ENCODE measurements around the gene WDR89.
"Not testable (repeated sequence)": the region's sequence is repeated elsewhere in the genome, so short reads cannot be mapped to it uniquely, and the experiment has no call there.

The WDR89 gene

DNA sequence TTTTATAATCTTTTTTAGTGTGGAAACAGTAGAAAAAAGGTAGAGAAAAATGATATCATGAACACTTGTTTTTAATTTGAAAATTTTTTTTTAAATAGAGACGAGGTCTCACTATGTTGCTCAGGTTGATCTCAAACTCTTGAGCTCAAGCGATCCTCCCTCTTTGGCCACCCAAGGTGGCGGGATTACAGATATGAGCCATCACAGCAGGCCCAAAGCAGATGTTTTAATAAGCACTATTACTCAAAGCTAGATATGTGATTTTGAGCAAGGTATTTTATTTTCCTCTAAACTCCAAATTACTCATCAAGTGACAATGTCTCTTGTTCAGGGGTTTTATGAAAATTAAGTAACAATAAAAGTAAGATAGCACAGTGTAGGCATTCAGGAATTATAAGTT, 10.7 kb upstream of the WDR89 start:
- no peak for DNase-seq (ENCODE audit: low read depth)

DNA sequence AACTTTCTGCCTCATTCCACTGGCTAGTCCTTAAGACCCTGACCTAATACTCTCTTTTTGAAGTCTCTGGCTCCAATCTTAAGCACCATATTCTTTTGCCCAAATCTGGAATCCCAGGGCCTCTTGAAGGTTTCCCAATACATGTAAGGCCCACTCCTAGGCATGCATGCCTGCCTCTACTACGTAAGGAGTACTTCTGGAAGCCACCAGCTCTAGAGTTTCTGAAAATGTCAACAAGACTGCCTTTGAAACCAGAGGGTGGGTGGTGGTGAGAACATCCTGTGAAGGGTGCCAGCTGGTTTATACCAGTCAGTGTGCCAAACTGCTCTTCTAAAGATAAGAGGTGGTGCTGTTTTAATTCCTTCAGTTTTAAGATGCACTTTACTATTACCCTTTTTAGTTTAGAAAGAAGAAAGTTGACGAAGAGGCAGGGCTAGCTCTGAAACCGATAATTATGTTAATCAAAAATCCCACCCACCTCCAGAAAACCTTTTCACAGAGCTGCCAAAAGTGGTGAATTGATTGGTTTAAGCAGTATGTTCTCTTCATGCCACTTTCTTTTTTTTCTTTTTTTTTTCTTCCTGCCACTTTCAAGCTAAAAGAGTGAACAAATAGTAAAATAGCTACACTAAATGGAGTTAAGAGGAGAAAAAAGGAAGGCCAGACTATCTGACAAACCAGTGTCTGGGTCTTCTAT, 8.7 kb upstream of the WDR89 start:
- peak; percentile 23 for DNase-seq (ENCODE audit: low read depth)

DNA sequence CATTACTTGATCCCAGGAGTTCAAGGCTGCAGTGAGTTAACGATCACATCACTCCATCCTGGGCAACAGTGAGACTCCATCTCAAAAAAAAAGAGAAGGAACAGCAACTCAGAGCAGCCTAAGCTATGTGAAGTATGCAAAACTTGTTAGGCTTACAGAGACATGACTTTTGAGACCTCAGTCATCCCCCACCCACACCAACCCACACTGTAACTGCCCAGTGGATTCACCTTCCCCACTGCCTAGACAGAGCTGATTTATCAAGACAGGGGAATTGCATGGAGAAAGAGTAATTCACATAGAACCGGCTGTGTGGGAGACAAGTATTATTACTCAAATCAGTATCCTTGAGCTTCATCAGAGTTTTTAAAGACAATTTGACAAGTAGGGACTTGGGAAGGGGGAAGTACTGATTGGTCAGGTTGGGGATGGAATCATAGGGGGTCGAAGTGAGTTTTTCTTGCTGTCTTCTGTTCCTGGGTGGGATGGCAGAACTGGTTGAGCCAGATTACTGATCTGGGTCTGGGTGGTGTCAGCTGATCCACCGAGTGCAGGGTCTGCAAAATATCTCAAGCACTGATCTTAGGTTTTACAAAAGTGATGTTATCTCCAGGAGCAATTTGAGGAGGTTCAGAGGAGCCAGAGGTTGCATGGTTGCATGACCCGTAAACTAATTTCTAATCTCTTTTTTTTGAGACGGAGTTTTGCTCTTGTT, 6.2 kb upstream of the WDR89 start:
- DNase-seq (ENCODE audit: low read depth) = no peak

DNA sequence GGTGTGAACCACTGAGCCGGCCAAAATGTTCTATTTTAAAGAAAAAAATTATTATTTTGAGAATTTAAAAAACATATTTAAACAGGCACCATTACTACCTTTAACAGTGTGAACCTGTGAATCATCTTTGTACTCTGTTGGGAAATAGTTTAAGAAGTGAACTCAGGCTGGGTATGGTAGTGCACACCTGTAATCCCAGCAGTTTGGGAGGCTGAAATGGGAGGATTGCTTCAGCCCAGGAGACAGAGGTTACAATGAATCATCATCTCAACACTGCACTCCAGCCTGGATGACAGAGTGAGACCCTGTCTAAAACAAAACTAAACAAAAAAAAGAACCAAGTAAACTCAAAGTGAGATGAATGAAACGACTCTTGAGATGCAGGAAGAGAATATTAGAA, 3.1 kb upstream of the WDR89 start:
- DNase-seq (ENCODE audit: low read depth) = no peak

DNA sequence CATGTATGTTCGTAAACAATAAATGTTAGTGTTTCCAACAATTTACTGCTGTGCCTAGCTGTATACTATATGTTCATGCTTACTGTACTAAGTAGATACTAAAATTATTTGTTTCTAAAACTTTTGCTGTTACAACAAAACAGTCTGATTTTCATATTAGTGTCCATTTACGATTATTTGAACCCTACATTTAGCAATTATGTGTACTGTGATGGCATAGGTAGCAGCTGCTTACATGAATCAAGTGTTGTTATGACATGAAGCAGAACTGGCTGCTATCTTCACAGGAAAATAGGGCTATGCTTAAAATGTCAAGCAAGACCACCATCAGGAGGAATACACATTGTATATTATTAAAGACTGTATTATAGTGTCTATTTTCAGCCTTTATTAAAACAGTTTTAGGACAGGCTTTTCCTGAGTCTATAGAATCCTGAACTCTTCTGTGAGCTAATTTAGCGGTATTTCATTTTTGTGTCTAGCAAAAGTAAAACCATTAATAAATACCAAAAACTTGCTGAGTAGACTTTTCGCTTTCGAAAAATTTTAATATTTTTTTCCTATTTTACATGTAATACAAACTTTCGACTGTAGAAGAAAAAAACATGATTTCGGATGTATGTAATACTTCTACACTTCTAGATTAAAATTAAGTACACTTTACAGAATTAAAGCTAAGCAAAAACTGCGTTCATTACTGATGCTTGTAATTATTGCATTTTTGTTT, 1.1 kb upstream of the WDR89 start:
- no peak for DNase-seq (ENCODE audit: low read depth)

DNA sequence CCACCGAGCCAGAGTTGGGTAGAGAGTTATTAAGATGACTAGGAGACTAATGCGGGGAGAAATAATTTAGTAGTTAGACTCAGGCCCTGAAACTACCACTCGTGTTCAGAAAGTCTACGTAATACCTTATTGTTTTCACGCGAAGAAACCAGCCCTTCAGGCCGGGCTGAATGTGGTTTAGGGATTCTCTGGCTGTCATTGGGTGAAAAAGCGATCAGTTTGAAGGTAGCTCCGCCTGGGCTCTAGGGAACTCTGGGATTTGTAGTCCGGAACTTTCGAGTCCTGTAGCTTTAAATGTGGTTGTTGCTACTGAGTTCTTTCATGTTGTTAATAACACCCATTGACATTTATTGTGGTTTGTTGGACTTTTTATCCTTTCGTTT, 549 bp upstream of the WDR89 start:
- DNase-seq (ENCODE audit: low read depth) = peak; percentile 63

DNA sequence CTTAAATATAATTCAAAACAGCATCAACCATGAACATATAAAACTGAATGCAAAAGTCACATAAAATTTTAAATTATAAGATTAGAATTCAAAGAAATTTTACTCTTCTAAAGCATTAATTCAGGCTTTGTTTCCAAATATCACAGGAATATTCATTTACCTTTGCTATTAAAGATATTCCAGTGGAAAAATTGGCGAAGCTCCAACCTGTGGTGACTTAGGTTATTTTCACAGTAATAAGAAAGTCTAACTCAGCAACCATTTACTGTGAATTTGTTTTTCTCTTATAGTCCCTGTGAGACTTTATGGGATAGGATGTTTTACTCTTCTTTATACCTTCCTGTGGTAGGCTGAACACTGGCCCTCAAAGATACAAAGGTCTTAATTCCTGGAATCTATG, 3.2 kb downstream of the WDR89 start:
- DNase-seq (ENCODE audit: low read depth) = no peak

DNA sequence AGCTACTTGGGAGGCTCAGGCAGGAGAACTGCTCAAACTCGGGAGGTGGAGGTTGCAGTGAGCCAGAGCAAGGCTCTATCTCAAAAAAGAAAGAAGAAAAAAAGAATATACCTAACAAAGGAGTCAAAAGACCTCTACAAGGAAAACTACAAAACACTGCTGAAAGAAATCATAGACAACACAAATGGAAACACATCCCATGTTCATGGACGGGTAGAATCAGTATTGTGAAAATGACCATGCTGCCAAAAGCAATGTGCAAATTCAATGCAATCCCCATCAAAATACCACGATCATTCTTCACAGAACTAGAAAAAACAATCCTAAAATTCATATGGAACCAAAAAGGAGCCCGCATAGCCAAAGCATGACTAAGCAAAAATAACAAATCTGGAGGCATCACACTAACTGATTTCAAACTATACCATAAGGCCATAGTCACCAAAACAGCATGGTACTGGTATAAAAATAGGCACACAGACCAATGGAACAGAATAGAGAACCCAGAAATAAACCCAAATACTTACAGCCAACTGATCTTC, 5.5 kb downstream of the WDR89 start:
- DNase-seq (ENCODE audit: low read depth) = not testable (repeated sequence)

DNA sequence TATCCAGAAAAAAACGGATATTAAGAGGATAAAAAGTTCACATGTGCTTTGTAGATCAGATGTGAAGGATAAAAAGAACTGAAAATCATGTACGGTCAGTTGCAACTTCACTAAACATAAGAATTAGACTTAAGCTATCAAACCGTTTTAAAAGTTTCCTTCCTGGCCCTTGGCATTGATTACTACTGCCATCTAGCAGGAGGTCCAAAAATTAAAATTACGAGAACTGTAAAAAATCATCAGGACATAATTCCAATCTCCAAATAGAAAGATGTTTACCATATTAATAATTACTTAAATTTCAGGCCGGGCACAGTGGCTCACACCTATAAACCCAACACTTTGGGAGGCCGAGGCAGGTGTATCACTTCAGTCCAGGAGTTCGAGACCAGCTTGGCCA, 7.9 kb downstream of the WDR89 start:
- no peak for DNase-seq (ENCODE audit: low read depth)

DNA sequence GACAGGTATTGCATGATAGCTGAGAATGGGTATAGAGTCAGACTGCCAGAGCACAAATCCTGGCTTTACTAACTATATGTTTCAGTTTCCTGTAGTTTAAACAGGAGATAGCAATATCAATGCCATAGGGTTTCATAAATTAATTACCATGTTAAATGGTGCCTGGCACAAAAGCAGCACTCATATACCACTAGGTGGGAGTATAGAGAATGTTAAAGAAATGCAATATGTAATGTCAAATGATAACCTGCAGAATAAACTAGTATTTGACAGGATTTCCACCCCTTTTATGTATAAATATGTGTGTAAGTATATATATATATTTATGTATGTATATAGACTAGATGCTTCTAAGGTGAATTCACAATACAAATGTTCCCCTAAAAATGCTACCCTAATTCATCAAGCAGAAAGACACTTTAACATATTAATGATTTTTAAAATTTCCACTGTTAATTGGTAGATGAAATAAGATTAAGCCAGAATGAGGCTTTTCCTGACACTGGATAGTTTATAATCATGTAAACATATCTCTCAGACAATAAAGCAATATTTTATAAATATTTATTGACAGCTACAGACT, 8.6 kb downstream of the WDR89 start:
- no peak for DNase-seq (ENCODE audit: low read depth)

DNA sequence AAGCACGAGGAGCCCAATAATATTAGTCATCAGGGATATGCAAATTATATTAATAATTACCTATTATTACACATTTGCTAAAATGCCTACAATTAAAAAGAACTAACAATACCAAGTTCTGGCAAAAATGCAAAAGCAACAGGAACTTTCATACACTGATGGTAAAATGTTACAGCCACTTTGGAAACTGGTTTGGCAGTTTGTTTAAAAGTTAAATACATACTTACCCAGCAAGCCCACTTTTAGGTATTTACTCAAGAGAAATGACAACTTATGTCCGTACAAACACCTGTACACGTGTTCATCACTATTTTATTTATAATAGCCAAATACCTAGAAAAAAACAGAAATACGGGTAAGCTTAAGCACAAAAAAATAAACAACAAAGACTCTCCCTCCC, 17.0 kb downstream of the WDR89 start:
- DNase-seq (ENCODE audit: low read depth) = no peak

DNA sequence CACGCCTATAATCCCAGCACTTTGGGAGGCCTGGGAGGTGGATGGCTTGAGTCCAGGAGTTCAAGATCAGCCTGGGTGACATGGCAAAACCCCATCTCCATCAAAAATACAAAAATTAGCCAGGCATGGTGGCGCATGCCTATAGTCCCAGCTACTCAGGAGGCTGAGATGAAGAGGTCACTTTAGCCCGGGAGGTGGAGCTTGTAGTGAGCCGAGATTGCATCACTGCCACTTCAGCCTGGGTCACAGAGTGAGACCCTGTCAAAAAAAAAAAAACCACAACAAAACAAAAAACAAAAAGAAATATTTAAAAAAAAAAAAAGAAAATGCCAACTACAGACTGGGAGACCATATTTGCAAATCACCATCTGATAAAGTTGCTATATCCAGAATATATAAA, 17.5 kb downstream of the WDR89 start:
- no peak for DNase-seq (ENCODE audit: low read depth)

DNA sequence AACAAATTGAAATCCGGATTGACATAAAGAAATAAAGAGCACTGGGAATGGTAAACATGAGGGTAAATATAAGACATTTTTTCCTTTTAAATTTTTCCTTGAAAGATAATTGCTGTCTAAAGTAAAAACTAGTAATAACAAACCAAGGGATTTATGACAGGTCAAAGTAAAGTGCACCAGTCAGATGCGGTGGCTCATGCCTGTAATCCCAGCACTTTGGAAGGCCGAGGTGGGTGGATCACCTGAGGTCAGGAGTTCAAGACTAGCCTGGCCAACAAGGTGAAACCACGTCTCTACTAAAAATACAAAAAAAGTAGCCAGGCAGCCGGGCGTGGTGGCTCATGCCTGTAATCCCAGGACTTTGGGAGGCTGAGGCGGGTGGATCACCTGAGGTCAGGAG, 19.7 kb downstream of the WDR89 start:
- DNase-seq (ENCODE audit: low read depth) = not testable (repeated sequence)

DNA sequence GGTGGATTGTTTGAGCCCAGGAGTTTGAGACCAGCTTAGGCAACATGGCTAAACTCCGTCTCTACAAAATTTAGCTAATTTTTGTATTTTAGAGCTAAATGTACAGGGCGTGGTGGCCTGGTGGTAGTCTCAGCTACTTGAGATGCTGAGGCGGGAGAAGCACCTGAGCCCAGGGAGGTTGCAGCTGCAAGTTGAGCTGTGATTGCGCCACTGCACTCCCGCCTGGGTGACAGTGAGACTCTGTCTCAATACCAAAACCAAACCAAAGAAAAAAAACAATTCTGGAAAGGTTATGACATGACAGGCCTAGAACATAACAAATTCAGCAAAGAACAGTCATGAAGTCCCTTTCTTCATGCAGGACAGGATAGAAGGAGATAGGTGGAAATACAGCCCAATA, 25.7 kb downstream of the WDR89 start:
- no peak for DNase-seq (ENCODE audit: low read depth)

DNA sequence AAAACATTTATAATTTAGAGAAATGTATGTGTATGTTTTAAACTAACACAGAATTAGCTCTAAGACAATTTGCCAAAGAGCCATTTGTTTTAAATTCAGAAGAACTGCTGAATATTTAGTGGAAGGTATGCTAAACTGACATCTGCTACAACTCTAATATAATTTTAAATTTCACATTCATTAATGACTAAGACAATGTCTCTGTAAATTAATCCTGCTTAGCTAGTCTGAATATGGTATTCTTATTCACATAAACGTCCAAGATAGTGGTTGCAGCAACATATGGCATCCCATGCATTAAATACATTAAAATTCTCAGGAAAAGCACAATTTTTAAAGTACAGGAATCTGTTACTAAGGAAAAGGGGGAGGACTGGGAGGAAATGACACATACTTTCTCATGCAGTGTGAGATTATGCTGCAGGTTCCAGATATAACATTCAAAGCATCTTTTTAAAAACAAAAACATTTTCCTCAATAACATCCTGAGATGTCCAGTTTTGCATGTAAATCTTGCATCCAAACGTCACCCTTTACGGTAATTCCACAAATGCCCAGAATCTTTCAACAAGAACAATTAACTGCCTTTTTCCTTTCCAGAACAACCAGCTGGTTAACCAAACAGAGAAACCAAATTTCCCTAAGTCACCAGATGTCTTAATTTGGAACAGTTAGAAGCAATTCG, 26.9 kb downstream of the WDR89 start:
- DNase-seq (ENCODE audit: low read depth) = no peak

DNA sequence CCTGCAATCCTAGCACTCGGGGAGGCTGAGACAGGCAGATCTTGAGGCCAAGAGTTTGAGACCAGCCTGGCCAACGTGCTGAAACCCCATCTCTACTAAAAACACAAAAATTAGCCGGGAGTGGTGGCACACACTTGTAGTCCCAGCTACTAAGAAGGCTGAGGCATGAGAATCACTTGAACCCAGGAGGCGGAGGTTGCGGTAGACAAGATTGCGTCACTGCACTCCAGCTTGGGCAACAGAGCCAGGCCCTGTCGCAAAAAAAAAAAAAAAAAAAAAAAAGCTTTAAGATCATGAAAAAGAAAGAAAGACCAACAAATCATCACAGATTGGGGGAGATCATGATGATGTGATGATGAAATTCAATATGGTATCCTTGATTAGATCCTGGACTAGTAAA, 30.6 kb downstream of the WDR89 start:
- DNase-seq (ENCODE audit: low read depth) = no peak

DNA sequence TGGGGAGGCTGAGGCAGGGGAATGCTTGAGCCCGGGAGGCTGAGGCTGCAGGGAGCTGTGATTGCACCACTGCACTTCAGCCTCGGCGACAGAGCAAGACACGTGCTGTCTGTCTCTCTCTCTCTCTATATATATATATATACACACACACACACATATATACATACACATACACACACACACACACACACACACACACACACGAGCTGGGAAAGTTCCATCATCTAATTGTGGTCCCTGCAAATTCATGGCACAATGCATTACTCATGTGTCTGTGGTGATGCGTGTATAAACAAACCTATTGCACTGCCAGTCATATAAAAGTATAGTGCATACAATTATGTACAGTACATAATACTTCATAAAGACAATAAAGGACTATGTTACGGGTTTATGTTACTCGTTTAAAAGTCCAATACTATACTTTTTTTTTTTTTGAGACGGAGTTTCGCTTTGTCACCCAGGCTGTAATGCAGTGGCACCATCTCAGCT, 36.6 kb downstream of the WDR89 start:
- no peak for DNase-seq (ENCODE audit: low read depth)

DNA sequence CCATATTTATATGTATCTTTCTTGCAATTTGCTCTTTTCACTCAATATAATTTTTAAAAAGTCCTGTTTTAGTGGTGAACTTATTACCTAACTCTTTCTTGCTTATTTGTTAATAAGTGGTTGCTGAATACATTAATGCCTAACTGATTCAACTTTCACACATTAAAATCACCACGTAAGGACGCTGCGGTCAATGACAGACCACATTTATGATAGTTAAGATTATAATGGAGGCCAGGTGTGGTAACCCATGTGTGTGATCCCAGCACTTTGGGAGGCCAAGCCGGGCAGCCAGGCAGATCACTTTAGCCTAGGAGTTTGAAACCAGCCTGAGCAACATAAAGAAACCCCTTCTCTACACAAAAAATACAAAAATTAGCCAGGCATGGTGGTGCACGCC, 37.0 kb downstream of the WDR89 start:
- DNase-seq (ENCODE audit: low read depth) = no peak

DNA sequence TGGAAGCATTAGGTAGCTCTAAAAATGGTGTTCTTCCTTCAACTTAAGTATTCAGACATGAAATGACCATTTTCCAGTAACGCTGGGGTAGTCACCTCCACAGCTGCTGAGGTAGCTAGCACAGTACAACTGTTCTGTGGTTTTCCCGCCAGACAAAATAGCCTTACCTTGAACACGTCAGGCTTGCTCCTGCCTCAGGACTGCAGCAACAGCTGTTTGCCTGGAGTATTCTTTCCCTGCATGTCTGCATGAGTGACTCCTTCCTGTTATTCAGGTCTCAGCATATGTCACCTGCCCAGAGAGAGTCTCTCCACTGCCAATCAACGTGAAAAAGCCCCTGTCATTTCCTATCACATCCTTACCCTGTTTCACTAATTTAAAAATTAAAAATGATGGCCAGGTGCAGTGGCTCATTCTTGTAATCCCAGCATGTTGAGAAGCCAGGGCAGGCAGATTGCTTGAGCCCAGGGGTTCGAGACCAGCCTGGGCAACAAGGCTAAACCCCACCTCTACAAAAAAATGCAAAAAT, 37.9 kb downstream of the WDR89 start:
- no peak for DNase-seq (ENCODE audit: low read depth)

DNA sequence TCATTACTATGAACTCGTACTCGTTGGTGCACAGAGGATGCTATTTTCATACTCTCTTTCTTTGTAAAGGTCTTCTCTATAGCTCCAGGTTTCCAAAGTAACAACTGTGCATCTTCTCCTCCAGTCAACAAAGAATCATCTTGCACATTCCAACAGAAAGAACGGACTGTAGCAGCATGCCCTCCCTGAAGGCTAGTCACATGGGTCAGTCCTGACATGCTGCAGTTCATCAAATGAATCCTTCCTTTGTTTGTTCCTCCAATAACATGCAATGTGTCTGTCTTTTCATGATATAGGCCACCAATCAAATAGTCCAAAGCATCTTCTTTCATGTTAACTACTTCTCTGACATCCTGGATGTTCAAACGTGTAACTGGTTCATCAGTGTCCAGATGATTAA, 42.9 kb downstream of the WDR89 start:
- no peak for DNase-seq (ENCODE audit: low read depth)

DNA sequence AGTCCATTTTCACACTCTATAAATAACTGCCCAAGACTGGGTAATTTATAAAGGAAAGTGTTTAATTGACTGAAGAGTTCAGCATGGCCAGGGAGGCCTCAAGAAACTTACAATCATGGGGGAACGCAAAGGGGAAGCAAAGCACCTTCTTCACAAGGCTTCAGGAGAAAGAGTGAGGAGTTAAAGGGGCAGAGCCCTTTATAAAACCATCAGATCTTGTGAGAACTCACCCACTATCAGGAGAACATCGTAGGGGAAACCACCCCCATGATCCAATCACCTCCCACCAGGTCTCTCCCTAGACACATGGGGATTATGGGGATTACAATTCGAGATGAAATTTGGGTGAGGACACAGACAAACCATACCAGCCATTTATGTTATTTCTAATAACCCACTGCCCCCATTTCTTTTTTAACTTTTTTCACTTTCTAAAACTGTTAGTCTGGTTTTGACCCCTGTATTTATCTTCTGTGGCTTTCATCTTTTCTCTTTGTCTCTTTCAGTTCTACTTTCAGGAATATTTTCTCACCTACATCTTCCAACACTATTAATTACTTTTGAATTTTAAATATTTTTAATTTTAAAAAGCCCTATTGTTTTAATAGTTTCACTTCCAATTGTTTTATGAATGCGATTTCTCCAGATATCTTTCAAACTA, 44.5 kb downstream of the WDR89 start:
- DNase-seq (ENCODE audit: low read depth) = no peak
